GM23338 (cell line): Measurements from ENCODE around the gene DRC7. TPM values are rescaled to one million over a fixed set of nuclear protein-coding genes. Genes with fewer than 3 reads are reported as not detected.

Experiments used
- ATAC-seq: fragments of 200-7000 bp; cut with Tn5 transposase; 3 replicates; pipeline ENCODE4 v1.9.1; 2020
- DNase-seq: peaks from one replicate; pipeline ENCODE4 v3.0.0-alpha.2; 2015; ENCODE audit warnings: low spot score
- H2AFZ ChIP-seq: fragments of 200-600 bp; sonication (generic); 2 replicates; pipeline ENCODE4 v1.8.0; 2016; ENCODE audit warnings: antibody characterized with exemption, mild to moderate bottlenecking, moderate library complexity
- H3F3A ChIP-seq: fragments of 200-600 bp; sonication (generic); replicated peaks from 2 replicates; pipeline ENCODE4 v1.8.0; 2017; ENCODE audit warnings: antibody characterized with exemption, mixed run types, low read depth
- H3K27ac ChIP-seq: fragments of 200-600 bp; sonication (generic); 2 replicates; pipeline ENCODE4 v1.6.1; 2016; ENCODE audit warnings: low read depth
- H3K27me3 ChIP-seq: fragments of 200-600 bp; sonication (generic); 2 replicates; pipeline ENCODE4 v1.8.0; 2016; ENCODE audit warnings: mild to moderate bottlenecking, mixed run types, moderate library complexity; ENCODE audit not compliant: insufficient read depth
- H3K36me3 ChIP-seq: fragments of 200-600 bp; sonication (generic); 2 replicates; pipeline ENCODE4 v1.8.0; 2016; ENCODE audit warnings: mild to moderate bottlenecking; ENCODE audit not compliant: insufficient read depth
- H3K4me1 ChIP-seq: fragments of 200-600 bp; sonication (generic); 2 replicates; pipeline ENCODE4 v1.8.0; 2016; ENCODE audit warnings: mild to moderate bottlenecking, moderate library complexity; ENCODE audit not compliant: insufficient read depth
- H3K4me2 ChIP-seq: fragments of 200-600 bp; sonication (generic); 2 replicates; pipeline ENCODE4 v1.7.1; 2017; ENCODE audit warnings: mixed run types
- H3K4me3 ChIP-seq: fragments of 200-600 bp; sonication (generic); 2 replicates; pipeline ENCODE4 v1.6.1; 2016; ENCODE audit warnings: mixed run types
- H3K79me2 ChIP-seq: fragments of 200-600 bp; sonication (generic); replicated peaks from 2 replicates; pipeline ENCODE4 v1.8.0; 2017; ENCODE audit warnings: mild to moderate bottlenecking; ENCODE audit not compliant: insufficient read depth
- H3K9me2 ChIP-seq: fragments of 200-600 bp; sonication (generic); 2 replicates; pipeline ENCODE4 v1.8.0; 2017; ENCODE audit not compliant: insufficient read depth
- H4K20me1 ChIP-seq: fragments of 200-600 bp; sonication (generic); replicated peaks from 2 replicates; pipeline ENCODE4 v1.8.0; 2017; ENCODE audit warnings: mild to moderate bottlenecking; ENCODE audit not compliant: insufficient read depth
- H3K27ac Mint-ChIP-seq: 2 replicates; pipeline ENCODE4 v1.8.0; 2020; ENCODE audit warnings: inconsistent platforms, mild to moderate bottlenecking, moderate library complexity, mixed read lengths
- H3K27me3 Mint-ChIP-seq: 3 replicates; pipeline ENCODE4 v1.8.0; 2022; ENCODE audit warnings: low read depth, mild to moderate bottlenecking, moderate library complexity, mixed read lengths, inconsistent platforms; ENCODE audit not compliant: insufficient read depth, poor library complexity
- H3K36me3 Mint-ChIP-seq: 3 replicates; pipeline ENCODE4 v1.8.0; 2021; ENCODE audit warnings: low read depth, mild to moderate bottlenecking, inconsistent platforms, moderate library complexity, mixed read lengths
- H3K4me1 Mint-ChIP-seq: 3 replicates; pipeline ENCODE4 v1.8.0; 2020; ENCODE audit warnings: mild to moderate bottlenecking, inconsistent platforms, mixed read lengths
- H3K4me3 Mint-ChIP-seq: 3 replicates; pipeline ENCODE4 v1.8.0; 2021; ENCODE audit warnings: moderate library complexity, mild to moderate bottlenecking, inconsistent platforms, mixed read lengths
- H3K9me3 Mint-ChIP-seq: 3 replicates; pipeline ENCODE4 v1.8.0; 2020; ENCODE audit warnings: moderate library complexity, mild to moderate bottlenecking, inconsistent platforms, mixed read lengths
- CTCF ChIP-seq, 2 experiments: fragments of 200-600 bp in 1 of 2; sonication (generic) in 1 of 2; conservative IDR thresholded peaks; 2 replicates each; pipeline versions ENCODE4 v1.5.1 to v1.6.1; 2016 to 2017; ENCODE audit warnings: antibody characterized with exemption in 2 of 2, low read depth in 2 of 2, mild to moderate bottlenecking in 2 of 2, moderate library complexity in 1 of 2
- ETS1 ChIP-seq: IDR thresholded peaks from 2 replicates; pipeline ENCODE4 v1.6.1; 2016; ENCODE audit warnings: antibody characterized with exemption
- JUNB ChIP-seq: IDR thresholded peaks from one replicate; pipeline ENCODE4 v1.6.1; 2016; ENCODE audit warnings: antibody characterized with exemption; ENCODE audit not compliant: unreplicated experiment
- NANOG ChIP-seq: IDR thresholded peaks from 2 replicates; pipeline ENCODE4 v1.6.1; 2016; ENCODE audit warnings: antibody characterized with exemption, borderline replicate concordance
- POLR2AphosphoS5 ChIP-seq: IDR thresholded peaks from 2 replicates; pipeline ENCODE4 v1.6.1; 2016; ENCODE audit warnings: antibody characterized with exemption, low read depth
- REST ChIP-seq: IDR thresholded peaks from one replicate; pipeline ENCODE4 v1.6.1; 2018; ENCODE audit warnings: antibody characterized with exemption; ENCODE audit not compliant: unreplicated experiment
- STAT1 ChIP-seq: IDR thresholded peaks from one replicate; pipeline ENCODE4 v1.6.1; 2016; ENCODE audit warnings: antibody characterized with exemption; ENCODE audit not compliant: unreplicated experiment
- ZNF331 ChIP-seq: fragments of 250-450 bp; sonication (Bioruptor Pico); IDR thresholded peaks from 2 replicates; pipeline ENCODE4 v1.5.0; 2020; ENCODE audit warnings: low read depth, mild to moderate bottlenecking, moderate library complexity
- polyA plus RNA-seq: library from polyadenylated mRNA; unstranded; fragments of >200 nt; fragmentation: Nextera tagmentation; extraction: Ambion mirVana; gene quantifications from 2 replicates; pipeline ENCODE4 v1.2.1, GENCODE V29; 2016
- total RNA-seq: library from RNA; depleted of rRNA; stranded (reverse); fragments of >200 nt; shearing (Covaris generic); gene quantifications from 2 replicates; pipeline ENCODE4 v1.2.3, GENCODE V29; 2014

Gene DRC7
- total and polyA plus RNA-seq, 2 experiments from 2014 or later = not detected

- H4K20me1 ChIP-seq = no peaks in the 10 kb centered on the region
These were observed 30.0 kb upstream of the DRC7 start for GRCh38 chr16:57664662-57665025.

GRCh38 chr16:57665541-57665940 is 29.1 kb upstream of the DRC7 start:
- Mint-ChIP-seq H3K4me3 (no peak overlapping the region), H3K4me1 (no peaks in the 10 kb centered on the region; the same call in 2 of the 3 replicates), H3K27ac (no peak overlapping the region), H3K36me3 (no peaks in the 10 kb centered on the region), H3K27me3 (peaks cover 5% of the 10 kb centered on the region), H3K9me3 (no peaks in the 10 kb centered on the region; the same call in 1 of the 3 replicates)
- Histone ChIP-seq H3K27ac (no peak overlapping the region), H3K27me3 (no peaks in the 10 kb centered on the region), H3K79me2 (no peaks in the 10 kb centered on the region), H3K4me1 (no peaks in the 10 kb centered on the region), H4K20me1 (no peaks in the 10 kb centered on the region), H3F3A (no peaks in the 10 kb centered on the region), H3K4me3 (no peak overlapping the region), H3K9me2 (no peaks in the 10 kb centered on the region), H3K36me3 (no peaks in the 10 kb centered on the region), H3K4me2 (no peak overlapping the region), H2AFZ (no peak overlapping the region)
- DNase-seq (no peak), ATAC-seq (no peak)
- no peak for TF ChIP-seq JUNB
- TF ChIP-seq REST = no peak
- no peak for TF ChIP-seq CTCF (conservative IDR thresholded peaks at IDR 0.05; ENCODE audit: low read depth in 2 of 2)
- TF ChIP-seq POLR2AphosphoS5 = no peak
- TF ChIP-seq STAT1 = no peak
- no peak for TF ChIP-seq NANOG
- TF ChIP-seq ZNF331 (CRISPR knock-in tag) = no peak

More at GRCh38 chr16:57664662-57665025, 30.0 kb upstream of the DRC7 start:
- no peak overlapping the region for H2AFZ ChIP-seq
- H3K27me3 Mint-ChIP-seq = peaks cover 5% of the 10 kb centered on the region
- no peaks in the 10 kb centered on the region for H3K9me2 ChIP-seq
- H3K36me3 ChIP-seq = no peaks in the 10 kb centered on the region
- no peak overlapping the region for H3K4me2 ChIP-seq
- no peaks in the 10 kb centered on the region for H3K4me1 ChIP-seq
- H3K27ac ChIP-seq = no peak overlapping the region
- no peaks in the 10 kb centered on the region for H3K27me3 ChIP-seq
- H3K36me3 Mint-ChIP-seq = no peaks in the 10 kb centered on the region
- no peak overlapping the region for H3K4me3 Mint-ChIP-seq
- H3F3A ChIP-seq = no peaks in the 10 kb centered on the region
- no peaks in the 10 kb centered on the region; the same call in 1 of the 3 replicates for H3K9me3 Mint-ChIP-seq
- H3K27ac Mint-ChIP-seq = no peak overlapping the region
- H3K79me2 ChIP-seq = no peaks in the 10 kb centered on the region
- no peak for DNase-seq
- H3K4me1 Mint-ChIP-seq = no peaks in the 10 kb centered on the region; the same call in 2 of the 3 replicates
- H3K4me3 ChIP-seq = no peak overlapping the region
- no peak for ATAC-seq
- TF ChIP-seq ETS1 = no peak
